Epithelial cell of prostate (primary cell): Measurements from ENCODE around the gene CFAP99.
"Not testable (repeated sequence)": the region's sequence is repeated elsewhere in the genome, so short reads cannot be mapped to it uniquely, and the experiment has no call there.

Experiments used
- DNase-seq: peaks from one replicate; pipeline ENCODE4 v3.0.0-alpha.2; 2011; ENCODE audit warnings: low read depth, low spot score
- H3K27ac ChIP-seq: fragments of 450-650 bp; 2 replicates; pipeline ENCODE4 v1.5.1; 2017; ENCODE audit warnings: mild to moderate bottlenecking

Gene CFAP99

GRCh38 chr4:2462992-2463762 is 44.4 kb downstream of the CFAP99 start:
- no peak overlapping the region for H3K27ac ChIP-seq
- DNase-seq = no peak

- no peak overlapping the region for H3K27ac ChIP-seq
- DNase-seq = no peak
Observed at GRCh38 chr4:2465032-2465431, 46.3 kb downstream of the CFAP99 start.

DNA sequence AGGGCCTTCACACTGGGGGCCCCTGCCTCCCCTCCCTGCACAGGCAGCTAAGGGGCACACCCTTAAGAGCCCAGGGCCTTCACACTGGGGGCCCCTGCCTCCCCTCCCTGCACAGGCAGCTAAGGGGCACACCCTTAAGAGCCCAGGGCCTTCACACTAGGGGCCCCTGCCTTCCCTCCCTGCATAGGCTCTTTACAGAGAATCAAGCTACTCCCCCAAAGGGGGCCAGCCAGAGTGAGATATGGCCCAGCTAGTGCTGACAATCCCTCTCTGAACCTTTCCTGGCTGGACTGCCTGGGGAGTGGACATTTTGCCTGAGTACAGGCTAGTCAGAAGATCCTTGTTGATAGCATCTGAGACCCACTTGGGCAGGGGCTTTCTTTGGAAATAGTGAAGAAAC is 46.8 kb downstream of the CFAP99 start:
- H3K27ac ChIP-seq, DNase-seq: not testable (repeated sequence)

DNA sequence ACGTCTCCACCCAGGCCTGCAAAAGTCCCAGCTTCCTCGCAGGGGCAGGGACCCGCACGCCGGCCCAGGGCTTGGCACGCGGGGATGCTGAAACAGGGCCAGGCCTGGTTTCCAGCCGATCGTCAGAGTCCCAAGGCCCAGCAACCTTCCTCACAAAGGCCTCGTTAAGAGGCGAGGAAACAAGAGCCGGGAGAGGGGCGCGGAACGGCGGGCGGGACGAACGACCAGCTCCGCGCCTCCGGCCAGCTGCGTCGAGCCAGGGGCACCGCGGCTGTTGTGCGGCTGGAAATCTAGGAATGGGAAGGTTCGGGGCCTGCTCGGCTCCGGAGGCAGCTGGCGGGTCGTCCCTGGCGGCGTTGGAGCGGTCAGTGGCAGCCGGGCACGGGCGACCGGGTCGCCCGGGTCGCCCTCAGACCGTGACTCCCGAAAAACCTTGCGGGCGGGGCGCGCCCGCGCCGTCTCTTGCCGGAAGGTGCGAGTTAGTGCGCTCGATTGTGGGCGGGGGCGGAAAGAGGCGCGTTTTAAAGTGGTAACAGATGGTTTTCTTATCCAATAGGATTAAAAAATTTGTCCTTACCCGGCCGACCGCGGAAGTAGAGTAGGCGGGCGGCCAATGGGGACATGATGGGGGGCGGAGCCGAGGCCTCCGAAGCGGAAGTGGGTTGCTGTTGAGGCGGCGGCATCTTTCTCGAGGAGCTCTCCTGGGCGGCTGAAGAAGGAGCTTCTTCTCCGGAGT is 49.9 kb downstream of the CFAP99 start, which contains the start of gene RNF4:
Gene RNF4, plus strand, starts transcription at position 651 of the 736 bp plus-strand sequence. CDS start 21,388 bp downstream, outside the sequence.
- H3K27ac ChIP-seq = peak within 1 kb of the TSS; percentile 87
- DNase-seq = peak; percentile 81

GRCh38 chr4:2469192-2469984 is 50.6 kb downstream of the CFAP99 start:
- DNase-seq = no peak
- H3K27ac ChIP-seq = peak overlapping the region; percentile 87

DNA sequence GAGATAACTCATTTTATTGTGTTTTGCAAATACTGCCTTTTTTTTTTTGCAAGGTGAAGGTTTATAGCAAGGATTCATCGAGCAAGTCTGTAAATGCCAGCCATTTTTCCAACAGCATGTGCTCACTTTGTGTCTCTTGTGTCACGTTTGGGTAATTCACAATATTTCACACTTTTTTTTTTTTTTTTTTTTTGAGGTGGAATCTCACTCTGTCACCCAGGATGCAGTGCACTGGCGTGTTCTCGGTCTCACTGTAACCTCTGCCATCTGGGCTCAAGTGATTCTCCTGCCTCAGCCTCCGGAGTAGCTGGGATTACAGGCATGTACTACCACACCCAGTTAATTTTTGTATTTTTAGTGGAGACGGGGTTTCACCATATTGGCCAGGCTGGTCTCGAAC is 52.0 kb downstream of the CFAP99 start:
- no peak overlapping the region for H3K27ac ChIP-seq
- no peak for DNase-seq

GRCh38 chr4:2472187-2472586 is 53.4 kb downstream of the CFAP99 start:
- peak overlapping the region; percentile 18 for H3K27ac ChIP-seq

DNA sequence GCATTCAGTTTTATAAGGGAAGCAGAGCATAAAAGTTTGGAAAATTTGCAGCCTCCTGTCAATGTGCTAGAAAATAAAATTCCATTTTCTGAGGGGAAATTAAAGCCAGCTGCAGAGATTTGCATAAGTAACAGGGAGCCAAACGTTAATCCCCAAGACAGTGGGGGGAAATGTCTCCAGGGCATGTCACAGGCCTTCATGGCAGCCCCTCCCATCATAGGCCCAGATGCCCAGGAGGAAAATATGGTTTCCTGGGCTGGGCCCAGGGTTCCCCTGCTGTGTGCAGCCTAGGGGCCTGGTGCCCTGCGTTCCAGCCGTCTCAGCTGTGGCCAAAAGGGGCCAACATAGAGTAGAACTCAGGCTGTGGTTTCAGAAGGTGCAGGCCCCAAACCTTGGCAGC is 59.5 kb downstream of the CFAP99 start:
- H3K27ac ChIP-seq = no peak overlapping the region
- DNase-seq = no peak

More at GRCh38 chr4:2472187-2472586, 53.4 kb downstream of the CFAP99 start:
- no peak for DNase-seq

DNA sequence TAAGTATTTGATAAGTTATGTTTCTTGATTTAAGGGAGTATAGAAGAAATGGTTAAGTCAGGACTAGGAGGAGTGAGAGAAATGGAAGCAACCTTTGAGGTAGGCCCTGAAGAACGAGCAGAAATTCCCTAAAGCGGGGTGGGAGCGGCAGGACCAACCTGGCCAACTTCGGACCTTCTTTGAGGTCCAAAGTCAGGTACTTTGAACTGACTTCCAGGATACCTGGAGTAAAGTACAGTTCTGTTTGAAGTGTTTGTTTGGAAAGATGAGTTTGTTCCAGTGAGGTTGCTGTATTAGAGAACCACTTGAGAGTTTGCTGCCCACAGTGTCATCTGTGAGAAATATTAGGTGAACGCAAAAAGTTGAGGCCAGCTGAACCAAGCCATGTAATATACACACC is 61.9 kb downstream of the CFAP99 start:
- no peak overlapping the region for H3K27ac ChIP-seq

GRCh38 chr4:2482192-2482591 is 63.4 kb downstream of the CFAP99 start:
- DNase-seq = no peak
- H3K27ac ChIP-seq = peak overlapping the region; percentile 23

More for the DNA sequence above, 61.9 kb downstream of the CFAP99 start:
- no peak for DNase-seq

DNA sequence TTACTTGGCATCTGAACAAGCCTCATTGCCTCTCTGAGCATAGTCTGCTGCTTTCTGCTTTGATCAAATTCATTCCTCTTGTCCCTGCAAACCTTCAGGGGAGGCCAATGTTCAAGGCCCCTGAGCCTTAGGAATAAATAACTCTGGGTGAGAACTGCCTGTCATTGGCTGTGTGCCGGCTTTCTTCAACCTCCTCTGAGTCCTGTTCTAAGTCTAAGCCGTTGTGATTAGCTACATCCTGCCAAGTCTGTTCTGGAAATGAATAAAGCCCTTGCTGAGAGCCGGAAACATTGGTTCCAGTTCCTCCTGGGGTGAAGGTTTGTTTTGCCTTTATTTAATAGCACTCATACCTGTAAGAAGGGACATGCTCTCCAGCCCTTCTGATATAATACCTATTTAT is 63.9 kb downstream of the CFAP99 start:
- peak overlapping the region; percentile 23 for H3K27ac ChIP-seq
- no peak for DNase-seq

- H3K27ac ChIP-seq = peak overlapping the region; percentile 23
- DNase-seq = no peak
Observed at GRCh38 chr4:2483237-2483636, 64.5 kb downstream of the CFAP99 start.

DNA sequence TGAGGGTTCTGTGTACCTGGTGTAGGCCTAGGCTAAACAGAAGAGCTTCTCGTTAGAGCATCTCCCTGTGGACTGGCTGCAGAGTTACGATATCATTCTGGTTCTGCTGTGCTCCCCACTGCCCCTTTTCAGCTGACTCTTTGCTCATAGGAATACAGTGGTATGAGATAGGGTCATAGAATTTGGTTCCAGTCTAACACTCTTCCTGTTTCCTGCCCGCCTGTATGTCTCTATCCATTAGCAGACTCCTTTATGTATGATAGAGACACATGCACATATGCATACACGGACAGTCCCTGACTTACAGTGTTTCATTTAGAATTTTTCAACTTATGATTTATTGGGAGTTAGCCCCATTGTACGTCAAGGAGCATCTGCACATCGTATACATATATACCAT is 65.4 kb downstream of the CFAP99 start:
- no peak overlapping the region for H3K27ac ChIP-seq
- no peak for DNase-seq

DNA sequence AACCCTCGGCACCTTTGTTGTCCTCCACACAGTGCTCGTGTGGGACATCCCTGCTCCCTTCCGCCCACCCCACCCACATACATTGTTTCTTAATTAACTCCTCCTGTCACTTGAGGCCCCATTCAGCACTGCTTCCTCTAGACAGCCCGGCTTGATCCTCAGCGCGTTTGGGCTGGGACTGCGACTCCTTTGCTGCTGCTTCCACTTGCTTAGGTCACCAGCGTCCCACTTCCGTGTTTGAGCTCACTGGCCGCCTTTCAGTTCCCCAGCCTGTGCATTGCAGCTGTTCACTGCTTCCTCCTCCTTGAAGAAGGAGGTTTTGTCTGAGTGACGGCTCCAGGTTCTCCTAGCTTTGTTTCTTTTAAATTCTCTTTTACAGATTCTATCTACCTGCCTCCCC is 66.2 kb downstream of the CFAP99 start:
- H3K27ac ChIP-seq = peak overlapping the region; percentile 15
- no peak for DNase-seq

GRCh38 chr4:2485956-2486355 is 67.2 kb downstream of the CFAP99 start:
- no peak for DNase-seq

DNA sequence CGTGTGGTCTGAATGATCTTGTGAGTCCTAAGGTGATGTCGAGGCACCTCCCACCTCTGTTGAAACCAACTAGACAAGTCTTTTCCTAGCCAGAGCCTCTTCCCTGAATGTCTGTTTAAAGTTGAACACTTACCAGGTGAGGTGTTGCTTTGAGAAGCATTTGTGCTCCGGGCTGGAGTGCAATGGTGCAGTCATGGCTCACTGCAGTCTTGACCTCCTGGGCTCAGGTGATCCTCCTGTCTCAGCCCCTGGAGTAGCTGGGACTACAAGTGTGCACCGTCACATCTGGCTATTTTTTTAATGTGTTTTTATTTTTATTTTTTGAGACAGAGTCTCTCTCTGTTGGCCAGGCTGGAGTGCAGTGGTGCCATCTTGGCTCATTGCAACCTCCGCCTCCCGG is 68.2 kb downstream of the CFAP99 start:
- no peak for DNase-seq
- peak overlapping the region; percentile 96 for H3K27ac ChIP-seq

More at GRCh38 chr4:2485956-2486355, 67.2 kb downstream of the CFAP99 start:
- peak overlapping the region; percentile 9 for H3K27ac ChIP-seq

GRCh38 chr4:2487632-2488031 is 68.9 kb downstream of the CFAP99 start:
- peak overlapping the region; percentile 96 for H3K27ac ChIP-seq
- no peak for DNase-seq

DNA sequence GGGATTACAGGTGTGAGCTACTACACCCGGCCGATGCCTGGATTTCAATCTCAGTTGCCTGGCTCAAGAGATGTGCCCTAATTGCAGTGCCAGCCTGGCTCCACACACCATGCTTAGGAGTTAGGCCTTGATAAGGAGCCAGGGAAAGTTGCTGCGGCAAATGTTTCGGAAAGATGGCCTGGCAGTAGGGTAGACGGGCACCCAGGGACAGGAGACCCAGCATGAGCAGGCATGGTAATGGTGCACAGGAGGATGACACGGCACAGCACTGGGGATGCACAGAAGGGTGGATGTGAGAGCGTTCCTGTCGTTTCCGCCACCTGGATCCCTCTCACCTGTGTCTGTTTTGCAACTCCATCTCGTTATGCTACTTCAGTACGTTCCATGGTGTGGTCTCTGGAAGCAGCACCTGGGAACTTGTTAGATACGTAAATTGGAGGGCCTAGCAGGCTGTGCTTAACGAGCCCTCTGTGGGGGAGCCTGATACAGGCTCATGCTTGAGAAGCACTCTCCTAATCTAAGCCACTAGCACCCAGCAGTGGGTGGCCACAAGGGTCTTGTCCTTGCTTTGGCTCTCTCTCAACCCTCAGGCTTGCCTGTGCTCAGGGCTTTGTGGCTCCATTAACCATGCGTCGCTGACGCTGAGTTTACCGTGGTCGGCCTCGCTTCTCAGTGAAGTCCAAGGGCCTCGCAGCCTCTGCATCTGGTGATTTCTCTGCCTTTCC is 70.5 kb downstream of the CFAP99 start:
- DNase-seq = no peak
- H3K27ac ChIP-seq = peak overlapping the region; percentile 96

GRCh38 chr4:2489841-2490552 is 71.2 kb downstream of the CFAP99 start:
- DNase-seq = no peak
- H3K27ac ChIP-seq = peak overlapping the region; percentile 96
